GM21825 (cell line): ENCODE data around the gene PCDHA10.

Experiments used
- ATAC-seq: cut with Tn5 transposase; IDR thresholded peaks from one replicate; pipeline ENCODE4 v1.9.1; 2021; ENCODE audit warnings: mild to moderate bottlenecking, moderate library complexity; ENCODE audit not compliant: unreplicated experiment

The PCDHA10 gene

GRCh38 chr5:140883927-140884697 is 28.4 kb downstream of the PCDHA10 start:
- no peak for ATAC-seq

- no peak for ATAC-seq
These were observed 60.6 kb downstream of the PCDHA10 start for GRCh38 chr5:140916325-140916724.
